IPS-20b (cell line): Measurements from ENCODE around the gene DUSP16.

Experiments
- H3K27ac ChIP-seq: one replicate; pipeline ENCODE4 v1.5.1; 2013; ENCODE audit warnings: low read length
- H3K27me3 ChIP-seq: 2 replicates; pipeline ENCODE4 v1.6.1; 2013; ENCODE audit warnings: mild to moderate bottlenecking, low read length, inconsistent platforms; ENCODE audit not compliant: insufficient read depth
- H3K36me3 ChIP-seq: 2 replicates; pipeline ENCODE4 v1.6.1; 2013; ENCODE audit warnings: low read depth, mild to moderate bottlenecking, inconsistent platforms, low read length, moderate library complexity; ENCODE audit not compliant: insufficient read depth
- H3K4me1 ChIP-seq: 2 replicates; pipeline ENCODE4 v1.6.1; 2013; ENCODE audit warnings: mild to moderate bottlenecking, control low read depth, inconsistent platforms, low read length, moderate library complexity; ENCODE audit not compliant: insufficient read depth
- H3K4me3 ChIP-seq: 2 replicates; pipeline ENCODE4 v1.5.1; 2013; ENCODE audit warnings: mild to moderate bottlenecking, low read length, inconsistent platforms
- H3K9ac ChIP-seq: 2 replicates; pipeline ENCODE4 v1.6.1; 2013; ENCODE audit warnings: low read depth, mild to moderate bottlenecking, inconsistent platforms, low read length, moderate library complexity
- H3K9me3 ChIP-seq: 2 replicates; pipeline ENCODE4 v1.6.1; 2013; ENCODE audit warnings: mild to moderate bottlenecking, low read depth, low read length, inconsistent platforms; ENCODE audit not compliant: insufficient read depth

The DUSP16 gene

GRCh38 chr12:12541782-12542181, 20.9 kb downstream of the DUSP16 start:
- H3K27me3 ChIP-seq, result no peaks in the 10 kb centered on the region

GRCh38 chr12:12540261-12541013, 22.2 kb downstream of the DUSP16 start:
- Histone ChIP-seq H3K36me3 (peaks cover 13% of the 10 kb centered on the region), H3K27me3 (no peaks in the 10 kb centered on the region), H3K9me3 (no peaks in the 10 kb centered on the region), H3K27ac (no peak overlapping the region), H3K4me1 (peaks cover 5% of the 10 kb centered on the region; the same call in 1 of the 2 replicates), H3K9ac (no peak overlapping the region), H3K4me3 (no peak overlapping the region)

More at GRCh38 chr12:12541782-12542181, 20.9 kb downstream of the DUSP16 start:
- no peaks in the 10 kb centered on the region for H3K4me1 ChIP-seq
- no peak overlapping the region for H3K9ac ChIP-seq
- H3K4me3 ChIP-seq, result no peak overlapping the region
- no peaks in the 10 kb centered on the region for H3K9me3 ChIP-seq
- H3K27ac ChIP-seq, result no peak overlapping the region
- H3K36me3 ChIP-seq, result peaks cover 13% of the 10 kb centered on the region

GRCh38 chr12:12539028-12539810, 23.4 kb downstream of the DUSP16 start:
- H3K9ac ChIP-seq, result no peak overlapping the region
- H3K36me3 ChIP-seq, result peaks cover 13% of the 10 kb centered on the region
- no peaks in the 10 kb centered on the region for H3K9me3 ChIP-seq
- no peak overlapping the region for H3K27ac ChIP-seq
- H3K27me3 ChIP-seq, result no peaks in the 10 kb centered on the region
- H3K4me1 ChIP-seq, result peaks cover 9% of the 10 kb centered on the region; the same call in 1 of the 2 replicates
- no peak overlapping the region for H3K4me3 ChIP-seq

- no peaks in the 10 kb centered on the region for H3K27me3 ChIP-seq
- H3K4me1 ChIP-seq, result peaks cover 14% of the 10 kb centered on the region; the same call in 1 of the 2 replicates
- no peak overlapping the region for H3K4me3 ChIP-seq
- no peak overlapping the region for H3K27ac ChIP-seq
- H3K9me3 ChIP-seq, result no peaks in the 10 kb centered on the region
- no peak overlapping the region for H3K9ac ChIP-seq
- peaks cover 13% of the 10 kb centered on the region for H3K36me3 ChIP-seq
Observed at GRCh38 chr12:12538535-12538934, 24.1 kb downstream of the DUSP16 start.

- no peaks in the 10 kb centered on the region for H3K9me3 ChIP-seq
- no peak overlapping the region for H3K27ac ChIP-seq
- peaks cover 13% of the 10 kb centered on the region for H3K36me3 ChIP-seq
- peaks cover 14% of the 10 kb centered on the region; the same call in 1 of the 2 replicates for H3K4me1 ChIP-seq
- H3K27me3 ChIP-seq, result no peaks in the 10 kb centered on the region
- no peak overlapping the region for H3K4me3 ChIP-seq
- H3K9ac ChIP-seq, result no peak overlapping the region
Observed at GRCh38 chr12:12537421-12537820, 25.2 kb downstream of the DUSP16 start.

GRCh38 chr12:12534975-12535374, 27.7 kb downstream of the DUSP16 start:
- H3K9ac ChIP-seq, result no peak overlapping the region

GRCh38 chr12:12534166-12534866, 28.3 kb downstream of the DUSP16 start:
- Histone ChIP-seq H3K4me3 (no peak overlapping the region), H3K9me3 (no peaks in the 10 kb centered on the region), H3K36me3 (peaks cover 12% of the 10 kb centered on the region), H3K4me1 (peaks cover 14% of the 10 kb centered on the region; the same call in 1 of the 2 replicates), H3K27me3 (no peaks in the 10 kb centered on the region), H3K27ac (no peak overlapping the region), H3K9ac (no peak overlapping the region)

More at GRCh38 chr12:12534975-12535374, 27.7 kb downstream of the DUSP16 start:
- Histone ChIP-seq H3K27me3 (no peaks in the 10 kb centered on the region), H3K4me3 (no peak overlapping the region), H3K27ac (no peak overlapping the region), H3K36me3 (peaks cover 6% of the 10 kb centered on the region), H3K9me3 (no peaks in the 10 kb centered on the region), H3K4me1 (peaks cover 14% of the 10 kb centered on the region; the same call in 1 of the 2 replicates)

GRCh38 chr12:12533238-12533829, 29.3 kb downstream of the DUSP16 start:
- Histone ChIP-seq H3K9me3 (no peaks in the 10 kb centered on the region), H3K9ac (no peak overlapping the region), H3K36me3 (peaks cover 12% of the 10 kb centered on the region), H3K27me3 (no peaks in the 10 kb centered on the region), H3K4me3 (no peak overlapping the region), H3K4me1 (peaks cover 14% of the 10 kb centered on the region; the same call in 1 of the 2 replicates), H3K27ac (no peak overlapping the region)

- peaks cover 28% of the 10 kb centered on the region; the same call in 1 of the 2 replicates for H3K4me1 ChIP-seq
- peaks cover 10% of the 10 kb centered on the region for H3K36me3 ChIP-seq
Observed at GRCh38 chr12:12531194-12531593, 31.5 kb downstream of the DUSP16 start.

GRCh38 chr12:12529783-12530421, 32.8 kb downstream of the DUSP16 start:
- H3K27ac ChIP-seq, result no peak overlapping the region
- no peak overlapping the region for H3K4me3 ChIP-seq
- H3K36me3 ChIP-seq, result peaks cover 10% of the 10 kb centered on the region
- no peak overlapping the region for H3K9ac ChIP-seq
- no peaks in the 10 kb centered on the region for H3K9me3 ChIP-seq
- H3K27me3 ChIP-seq, result no peaks in the 10 kb centered on the region
- H3K4me1 ChIP-seq, result peaks cover 23% of the 10 kb centered on the region; the same call in 1 of the 2 replicates

More at GRCh38 chr12:12531194-12531593, 31.5 kb downstream of the DUSP16 start:
- no peaks in the 10 kb centered on the region for H3K27me3 ChIP-seq
- no peak overlapping the region for H3K27ac ChIP-seq
- no peaks in the 10 kb centered on the region for H3K9me3 ChIP-seq
- no peak overlapping the region for H3K9ac ChIP-seq
- H3K4me3 ChIP-seq, result no peak overlapping the region
